Vagina (tissue), 2 donors: ENCODE results near the gene GSC2. TPM values are rescaled to one million over a fixed set of nuclear protein-coding genes. Genes with fewer than 3 reads are reported as not detected.

Experiments
- DNase-seq, 2 donors: peaks; one replicate each; pipeline ENCODE4 v3.0.0-alpha.2; 2017; ENCODE audit errors: extremely low spot score in 2 of 2
- H3K27ac ChIP-seq: fragments of 200-600 bp; sonication (generic); one replicate; pipeline ENCODE4 v1.5.1; 2019
- H3K27me3 ChIP-seq: fragments of 200-600 bp; sonication (generic); one replicate; pipeline ENCODE4 v1.5.1; 2019
- H3K36me3 ChIP-seq, 2 donors: fragments of 200-600 bp; sonication (generic); one replicate each; pipeline ENCODE4 v1.5.1; 2017 to 2019
- H3K4me1 ChIP-seq: fragments of 200-600 bp; sonication (generic); one replicate; pipeline ENCODE4 v1.5.1; 2019
- H3K4me3 ChIP-seq, 2 donors: fragments of 200-600 bp; sonication (generic); 1 replicate in 1 of 2; 2 replicates in 1 of 2; pipeline ENCODE4 v1.5.1; 2016 to 2019
- H3K9me3 ChIP-seq: fragments of 200-600 bp; sonication (generic); one replicate; pipeline ENCODE4 v1.5.1; 2019
- CTCF ChIP-seq, 3 experiments: fragments of 450-650 bp in 2 of 3; fragments of 200-600 bp in 1 of 3; sonication (generic) in 1 of 3; IDR thresholded peaks; one replicate each; pipeline ENCODE4 v1.5.1; 2017 to 2019; ENCODE audit warnings: antibody characterized with exemption in 3 of 3, mild to moderate bottlenecking in 2 of 3, moderate library complexity in 2 of 3
- POLR2A ChIP-seq, 2 donors: fragments of 450-650 bp; IDR thresholded peaks; one replicate each; pipeline ENCODE4 v1.6.1; 2017; ENCODE audit warnings: antibody characterized with exemption in 2 of 2, mild to moderate bottlenecking in 2 of 2, moderate library complexity in 2 of 2
- POLR2AphosphoS5 ChIP-seq, 2 donors: sonication (generic); formaldehyde crosslinking; IDR thresholded peaks; one replicate each; pipeline ENCODE4 v1.9.0; 2017; ENCODE audit warnings: antibody characterized with exemption in 2 of 2, mild to moderate bottlenecking in 2 of 2, low read depth in 1 of 2; ENCODE audit not compliant: insufficient read depth in 1 of 2
- intact Hi-C: fragments of 100-400 bp; cut with DNase I; formaldehyde crosslinking; loops from one replicate; pipeline ENCODE4 v1.15.1; 2023
- total RNA-seq: library from RNA; depleted of rRNA; stranded (reverse); fragments of >200 nt; gene quantifications from one replicate; pipeline ENCODE4 v1.2.3, GENCODE V29; 2016

Gene GSC2
- total RNA-seq, 1 donor from 2014 or later: not detected

DNA sequence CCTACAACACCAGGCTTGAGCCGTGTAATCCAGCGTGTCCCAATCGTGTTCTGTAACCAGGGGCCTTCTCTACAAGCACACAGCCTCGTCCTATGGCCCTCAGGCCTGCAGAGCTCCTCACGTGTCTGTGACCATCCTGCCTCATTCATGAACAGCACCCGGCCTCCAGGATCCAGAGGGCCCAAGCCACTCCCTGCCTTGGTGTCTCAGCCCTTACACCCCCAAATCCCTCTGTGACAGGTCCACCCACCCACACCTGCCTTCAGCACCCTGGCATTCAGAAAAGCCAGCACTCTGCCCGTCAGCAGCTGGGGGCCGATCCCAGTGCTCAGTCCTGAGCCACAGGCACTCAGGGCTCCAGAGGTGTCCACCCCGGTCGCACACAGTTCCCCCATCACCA, 13.2 kb downstream of the GSC2 start:
- Histone ChIP-seq H3K9me3 (no peaks in the 10 kb centered on the region), H3K4me3 (no peak overlapping the region), H3K27me3 (no peaks in the 10 kb centered on the region), H3K27ac (no peak overlapping the region), H3K36me3 (peaks cover 4 to 77% of the 10 kb centered on the region in 2 donors), H3K4me1 (no peaks in the 10 kb centered on the region)
- TF ChIP-seq POLR2A (IDR thresholded peaks at IDR 0.05): no peak
- no peak for TF ChIP-seq POLR2AphosphoS5 (IDR thresholded peaks at IDR 0.05; ENCODE audit: insufficient read depth in 1 of 2, low read depth in 1 of 2)
- no peak for TF ChIP-seq CTCF (IDR thresholded peaks at IDR 0.05)
- no peak for DNase-seq
- intact Hi-C loops: no loop called here

DNA sequence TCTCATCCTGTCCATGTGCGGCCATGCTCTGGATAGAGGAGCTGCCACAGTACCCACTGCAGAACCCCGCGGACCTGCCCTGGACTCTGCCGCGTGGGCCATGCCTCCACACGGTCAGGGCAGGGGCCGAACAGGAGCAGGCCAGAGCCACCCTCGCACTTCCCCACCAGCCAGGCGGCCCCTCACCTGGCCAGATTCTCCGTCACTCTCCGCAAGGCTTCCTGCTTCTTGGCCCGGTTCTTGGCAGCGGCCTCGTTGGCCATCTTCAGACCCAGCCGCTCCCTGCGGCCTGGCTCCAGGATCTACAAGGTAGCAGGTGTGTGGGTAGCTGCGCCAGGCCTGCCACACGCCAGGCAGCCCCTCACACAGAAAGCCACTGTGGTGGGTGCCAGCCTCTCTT, 15.2 kb downstream of the GSC2 start:
- H3K4me1 ChIP-seq: peaks cover 12% of the 10 kb centered on the region
- no peak overlapping the region for H3K4me3 ChIP-seq
- DNase-seq: no peak
- no peak overlapping the region for H3K27ac ChIP-seq
- peaks cover 4 to 57% of the 10 kb centered on the region in 2 donors for H3K36me3 ChIP-seq
- TF ChIP-seq POLR2A (IDR thresholded peaks at IDR 0.05) (no peak), CTCF (IDR thresholded peaks at IDR 0.05) (no peak), POLR2AphosphoS5 (IDR thresholded peaks at IDR 0.05; ENCODE audit: insufficient read depth in 1 of 2, low read depth in 1 of 2) (no peak)
- intact Hi-C loops: no loop called here
- no peaks in the 10 kb centered on the region for H3K9me3 ChIP-seq
- no peaks in the 10 kb centered on the region for H3K27me3 ChIP-seq

- Histone ChIP-seq H3K4me1 (peaks cover 16% of the 10 kb centered on the region), H3K36me3 (peaks cover 4 to 51% of the 10 kb centered on the region in 2 donors), H3K4me3 (no peak overlapping the region), H3K9me3 (no peaks in the 10 kb centered on the region), H3K27ac (no peak overlapping the region), H3K27me3 (no peaks in the 10 kb centered on the region)
- intact Hi-C loops: no loop called here
- DNase-seq: no peak
- TF ChIP-seq POLR2AphosphoS5 (IDR thresholded peaks at IDR 0.05; ENCODE audit: insufficient read depth in 1 of 2, low read depth in 1 of 2) (no peak), CTCF (IDR thresholded peaks at IDR 0.05) (no peak), POLR2A (IDR thresholded peaks at IDR 0.05) (no peak)
Measured at GRCh38 chr22:19134176-19134831, 15.8 kb downstream of the GSC2 start.

DNA sequence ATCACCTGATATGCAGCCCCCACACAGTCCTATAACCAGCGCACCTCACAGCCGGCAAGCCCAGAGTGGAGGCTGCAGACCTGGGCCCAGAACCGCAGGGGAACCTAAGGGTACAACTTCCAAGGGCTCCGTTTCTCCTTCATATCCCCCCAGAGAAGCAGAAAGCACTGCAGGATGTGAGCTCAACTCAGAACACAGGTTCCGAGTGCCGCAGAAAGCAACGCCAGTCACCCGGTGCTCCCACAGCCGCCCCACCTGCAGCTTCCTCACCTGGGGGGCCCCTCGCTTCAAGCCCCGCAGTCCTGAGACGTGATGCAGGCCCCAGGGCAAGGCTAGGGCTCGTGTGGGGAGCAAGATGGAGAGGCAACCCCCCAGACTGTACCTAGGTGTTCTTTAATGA, 16.5 kb downstream of the GSC2 start:
- no peaks in the 10 kb centered on the region for H3K9me3 ChIP-seq
- intact Hi-C loops: no loop called here
- no peak for TF ChIP-seq POLR2AphosphoS5 (IDR thresholded peaks at IDR 0.05; ENCODE audit: insufficient read depth in 1 of 2, low read depth in 1 of 2)
- no peak for TF ChIP-seq POLR2A (IDR thresholded peaks at IDR 0.05)
- TF ChIP-seq CTCF (IDR thresholded peaks at IDR 0.05): no peak
- no peaks in the 10 kb centered on the region for H3K27me3 ChIP-seq
- H3K4me3 ChIP-seq: no peak overlapping the region
- DNase-seq: no peak
- no peak overlapping the region for H3K27ac ChIP-seq
- H3K36me3 ChIP-seq: peaks cover 4 to 44% of the 10 kb centered on the region in 2 donors
- peaks cover 18% of the 10 kb centered on the region for H3K4me1 ChIP-seq

DNA sequence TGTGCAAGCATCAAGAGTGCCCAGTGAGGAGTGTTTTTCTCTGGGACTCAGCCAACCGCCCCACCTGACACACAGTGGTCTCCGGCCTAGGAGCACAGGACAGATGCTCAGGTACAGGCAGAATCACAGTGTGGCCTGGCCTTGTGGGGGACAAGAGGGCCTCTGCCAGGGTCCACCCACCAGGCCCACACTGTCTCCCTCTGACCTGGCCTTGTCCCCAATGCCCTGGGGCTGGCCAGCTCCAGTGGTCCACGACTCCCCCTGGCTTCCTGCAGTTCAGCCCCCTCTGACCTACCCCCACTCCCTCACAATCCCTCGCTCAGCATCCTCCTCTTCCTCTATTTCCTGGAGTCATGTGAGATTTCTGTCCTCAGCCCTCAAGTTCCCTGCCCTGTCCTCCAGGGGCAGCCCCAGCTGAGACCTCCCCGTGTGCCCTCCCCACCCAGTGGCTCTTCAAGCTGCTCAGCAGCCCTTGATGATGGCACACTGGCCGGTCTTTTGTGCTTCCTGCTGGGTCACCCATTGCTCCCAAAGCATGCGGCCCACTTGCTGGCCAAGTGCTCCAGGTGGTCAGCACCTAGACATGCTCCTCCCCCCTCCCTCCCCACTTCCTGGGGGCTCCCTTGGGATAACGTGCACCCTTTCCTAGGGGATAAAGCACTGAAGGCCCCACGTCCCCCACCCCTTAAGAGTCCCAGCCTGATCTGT, 17.2 kb downstream of the GSC2 start:
- no peak overlapping the region for H3K27ac ChIP-seq
- H3K9me3 ChIP-seq: no peaks in the 10 kb centered on the region
- no peak for DNase-seq
- intact Hi-C loops: no loop called here
- H3K4me1 ChIP-seq: peaks cover 22% of the 10 kb centered on the region
- no peak overlapping the region for H3K4me3 ChIP-seq
- H3K36me3 ChIP-seq: peaks cover 4 to 37% of the 10 kb centered on the region in 2 donors
- no peak for TF ChIP-seq POLR2A (IDR thresholded peaks at IDR 0.05)
- no peak for TF ChIP-seq POLR2AphosphoS5 (IDR thresholded peaks at IDR 0.05; ENCODE audit: insufficient read depth in 1 of 2, low read depth in 1 of 2)
- TF ChIP-seq CTCF (IDR thresholded peaks at IDR 0.05): no peak
- no peaks in the 10 kb centered on the region for H3K27me3 ChIP-seq
